Measurements from ENCODE around the gene CAPZB. TPM values are rescaled to one million over a fixed set of nuclear protein-coding genes. Genes with fewer than 3 reads are reported as not detected.

Gene CAPZB
- total RNA-seq, 1 experiment from 2014 or later, result 60.5 TPM

GRCh38 chr1:19478322-19478721, 7.0 kb downstream of the CAPZB start:
- no peak for DNase-seq (ENCODE audit: low read depth, low spot score)
- in situ Hi-C loops (cut with HindIII; ENCODE audit: low pct_unique_long_range_greater_than_20kb, low sequenced_read_pairs), result no loop called here

- DNase-seq (ENCODE audit: low read depth, low spot score), result no peak
- in situ Hi-C loops (cut with HindIII; ENCODE audit: low pct_unique_long_range_greater_than_20kb, low sequenced_read_pairs), result no loop called here
Measured at GRCh38 chr1:19477284-19478249, 7.8 kb downstream of the CAPZB start.

GRCh38 chr1:19476450-19477190, 8.7 kb downstream of the CAPZB start:
- in situ Hi-C loops (cut with HindIII; ENCODE audit: low pct_unique_long_range_greater_than_20kb, low sequenced_read_pairs), result no loop called here
- no peak for DNase-seq (ENCODE audit: low read depth, low spot score)

GRCh38 chr1:19475296-19475695, 10.0 kb downstream of the CAPZB start:
- no peak for DNase-seq (ENCODE audit: low read depth, low spot score)
- in situ Hi-C loops (cut with HindIII; ENCODE audit: low pct_unique_long_range_greater_than_20kb, low sequenced_read_pairs), result no loop called here

- in situ Hi-C loops (cut with HindIII; ENCODE audit: low pct_unique_long_range_greater_than_20kb, low sequenced_read_pairs), result no loop called here
- DNase-seq (ENCODE audit: low read depth, low spot score), result no peak
Measured at GRCh38 chr1:19472174-19472573, 13.2 kb downstream of the CAPZB start.

GRCh38 chr1:19469004-19469403, 16.3 kb downstream of the CAPZB start:
- in situ Hi-C loops (cut with HindIII; ENCODE audit: low pct_unique_long_range_greater_than_20kb, low sequenced_read_pairs), result no loop called here
- no peak for DNase-seq (ENCODE audit: low read depth, low spot score)

- no peak for DNase-seq (ENCODE audit: low read depth, low spot score)
- in situ Hi-C loops (cut with HindIII; ENCODE audit: low pct_unique_long_range_greater_than_20kb, low sequenced_read_pairs), result no loop called here
Measured at GRCh38 chr1:19468397-19468956, 16.9 kb downstream of the CAPZB start.

GRCh38 chr1:19467199-19468187, 17.8 kb downstream of the CAPZB start:
- no peak for DNase-seq (ENCODE audit: low read depth, low spot score)
- in situ Hi-C loops (cut with HindIII; ENCODE audit: low pct_unique_long_range_greater_than_20kb, low sequenced_read_pairs), result no loop called here

GRCh38 chr1:19466112-19466561, 19.2 kb downstream of the CAPZB start:
- DNase-seq (ENCODE audit: low read depth, low spot score), result no peak
- in situ Hi-C loops (cut with HindIII; ENCODE audit: low pct_unique_long_range_greater_than_20kb, low sequenced_read_pairs), result no loop called here

GRCh38 chr1:19465650-19466049, 19.7 kb downstream of the CAPZB start:
- in situ Hi-C loops (cut with HindIII; ENCODE audit: low pct_unique_long_range_greater_than_20kb, low sequenced_read_pairs), result no loop called here
- DNase-seq (ENCODE audit: low read depth, low spot score), result no peak

GRCh38 chr1:19465123-19465522, 20.2 kb downstream of the CAPZB start:
- in situ Hi-C loops (cut with HindIII; ENCODE audit: low pct_unique_long_range_greater_than_20kb, low sequenced_read_pairs), result no loop called here
- DNase-seq (ENCODE audit: low read depth, low spot score), result no peak

GRCh38 chr1:19464696-19465095, 20.6 kb downstream of the CAPZB start:
- in situ Hi-C loops (cut with HindIII; ENCODE audit: low pct_unique_long_range_greater_than_20kb, low sequenced_read_pairs), result no loop called here
- DNase-seq (ENCODE audit: low read depth, low spot score), result no peak

GRCh38 chr1:19463504-19463803, 21.9 kb downstream of the CAPZB start:
- DNase-seq (ENCODE audit: low read depth, low spot score), result no peak
- in situ Hi-C loops (cut with HindIII; ENCODE audit: low pct_unique_long_range_greater_than_20kb, low sequenced_read_pairs), result no loop called here

- in situ Hi-C loops (cut with HindIII; ENCODE audit: low pct_unique_long_range_greater_than_20kb, low sequenced_read_pairs), result no loop called here
- no peak for DNase-seq (ENCODE audit: low read depth, low spot score)
Measured at GRCh38 chr1:19462781-19463503, 22.4 kb downstream of the CAPZB start.

GRCh38 chr1:19461220-19461554, 24.2 kb downstream of the CAPZB start:
- in situ Hi-C loops (cut with HindIII; ENCODE audit: low pct_unique_long_range_greater_than_20kb, low sequenced_read_pairs), result no loop called here
- no peak for DNase-seq (ENCODE audit: low read depth, low spot score)

GRCh38 chr1:19460535-19461219, 24.7 kb downstream of the CAPZB start:
- in situ Hi-C loops (cut with HindIII; ENCODE audit: low pct_unique_long_range_greater_than_20kb, low sequenced_read_pairs), result no loop called here
- no peak for DNase-seq (ENCODE audit: low read depth, low spot score)
